CD4-positive, alpha-beta T cell treated with Interferon alpha-2 for 1 hour (primary cell): ENCODE data around the gene NBPF3.
A peak's percentile ranks its signal among the peaks of the same experiment; 100 is the strongest.
"Not testable (repeated sequence)": the region's sequence is repeated elsewhere in the genome, so short reads cannot be mapped to it uniquely, and the experiment has no call there.

Source experiments
- DNase-seq, 2 donors: peaks; one replicate each; pipeline ENCODE4 v3.0.0-alpha.2; 2020 to 2022

The NBPF3 gene

GRCh38 chr1:21439721-21440629 is at the start of gene NBPF3:
Gene NBPF3 (plus strand): TSS chr1:21440137. CDS start chr1:21445087, 4,950 bp downstream.
- DNase-seq = peak; percentile 90 to 91

- no peak for DNase-seq
Measured at GRCh38 chr1:21391497-21391896, 48.4 kb upstream of the NBPF3 start.

GRCh38 chr1:21392587-21393263 is 47.2 kb upstream of the NBPF3 start:
- no peak for DNase-seq

- no peak for DNase-seq
Measured at GRCh38 chr1:21396516-21396915, 43.4 kb upstream of the NBPF3 start.

- DNase-seq = peak; percentile 7 to 36
Measured at GRCh38 chr1:21397813-21398188, 42.1 kb upstream of the NBPF3 start.

GRCh38 chr1:21401726-21402346 is 38.1 kb upstream of the NBPF3 start:
- DNase-seq = not testable (repeated sequence)

- DNase-seq = no peak
Measured at GRCh38 chr1:21406659-21407058, 33.3 kb upstream of the NBPF3 start.

GRCh38 chr1:21409897-21410296 is 30.0 kb upstream of the NBPF3 start:
- DNase-seq = not testable (repeated sequence)

- DNase-seq = no peak
Measured at GRCh38 chr1:21414015-21414414, 25.9 kb upstream of the NBPF3 start.

GRCh38 chr1:21420378-21420777 is 19.6 kb upstream of the NBPF3 start:
- not testable (repeated sequence) for DNase-seq

GRCh38 chr1:21421307-21421706 is 18.6 kb upstream of the NBPF3 start:
- not testable (repeated sequence) for DNase-seq

GRCh38 chr1:21427798-21428480 is 12.0 kb upstream of the NBPF3 start:
- DNase-seq = not testable (repeated sequence)

- DNase-seq = not testable (repeated sequence)
Measured at GRCh38 chr1:21428481-21429073, 11.4 kb upstream of the NBPF3 start.

GRCh38 chr1:21429210-21429609 is 10.7 kb upstream of the NBPF3 start:
- DNase-seq = not testable (repeated sequence)

- not testable (repeated sequence) for DNase-seq
Measured at GRCh38 chr1:21430875-21431274, 9.1 kb upstream of the NBPF3 start.

GRCh38 chr1:21434394-21434793 is 5.5 kb upstream of the NBPF3 start:
- DNase-seq = no peak

GRCh38 chr1:21435646-21436487 is 4.1 kb upstream of the NBPF3 start:
- no peak for DNase-seq

- no peak for DNase-seq
Measured at GRCh38 chr1:21436488-21437340, 3.2 kb upstream of the NBPF3 start.

- DNase-seq = no peak
Measured at GRCh38 chr1:21437341-21437640, 2.6 kb upstream of the NBPF3 start.

GRCh38 chr1:21438646-21439312 is 1.2 kb upstream of the NBPF3 start:
- not testable (repeated sequence) for DNase-seq
